ENCODE measurements around the gene TXNDC5. TPM values are rescaled to one million over a fixed set of nuclear protein-coding genes. Genes with fewer than 3 reads are reported as not detected.

Gene TXNDC5
- 10 to 100 TPM; 49.3 to 51.0 TPM for total RNA-seq

GRCh38 chr6:7910654-7911344, at the start of gene TXNDC5:
Gene TXNDC5, minus strand, starts transcription at chr6:7910788. Its CDS starts 12 bp downstream, at chr6:7910776.
- H3K9me3 Mint-ChIP-seq = no peaks in the 10 kb centered on the region
- no peak for TF ChIP-seq CTCF (IDR thresholded peaks at IDR 0.05)
- peaks cover 14% of the 10 kb centered on the region for H3K4me1 Mint-ChIP-seq (ENCODE audit: low read depth)
- peak within 1 kb of the TSS; percentile 89 for H3K4me3 Mint-ChIP-seq
- intact Hi-C loops (cut with micrococcal nuclease) = no loop called here
- CTCF ChIA-PET = no interaction called here
- H3K36me3 Mint-ChIP-seq (ENCODE audit: low read depth) = peaks cover 8% of the 10 kb centered on the region
- H3K27ac Mint-ChIP-seq = peak within 1 kb of the TSS; percentile 60
- POLR2A ChIA-PET = interaction anchor here (2.5 kb wide), 1 partner anchor 153 kb away, joined by 8 read pairs; no protein-coding TSS in a partner anchor
- ATAC-seq (peak; percentile 83), DNase-seq (peak; percentile 64)
- H3K27me3 Mint-ChIP-seq = peaks cover 1% of the 10 kb centered on the region

GRCh38 chr6:7960141-7960540, 49.6 kb upstream of the TXNDC5 start:
- ATAC-seq (no peak), DNase-seq (no peak)
- POLR2A ChIA-PET = no interaction called here
- peaks cover 12% of the 10 kb centered on the region for H3K27me3 Mint-ChIP-seq
- no peak overlapping the region for H3K27ac Mint-ChIP-seq
- no peaks in the 10 kb centered on the region for H3K36me3 Mint-ChIP-seq (ENCODE audit: low read depth)
- no peak overlapping the region for H3K4me3 Mint-ChIP-seq
- TF ChIP-seq CTCF (IDR thresholded peaks at IDR 0.05) = no peak
- CTCF ChIA-PET = no interaction called here
- peaks cover 10% of the 10 kb centered on the region for H3K4me1 Mint-ChIP-seq (ENCODE audit: low read depth)
- peaks cover 6% of the 10 kb centered on the region for H3K9me3 Mint-ChIP-seq
- intact Hi-C loops (cut with micrococcal nuclease) = no loop called here

- Mint-ChIP-seq H3K27me3 (peaks cover 12% of the 10 kb centered on the region), H3K9me3 (peaks cover 4% of the 10 kb centered on the region), H3K36me3 (ENCODE audit: low read depth) (no peaks in the 10 kb centered on the region), H3K27ac (no peak overlapping the region), H3K4me1 (ENCODE audit: low read depth) (peaks cover 10% of the 10 kb centered on the region), H3K4me3 (no peak overlapping the region)
- DNase-seq (no peak), ATAC-seq (no peak)
- TF ChIP-seq CTCF (IDR thresholded peaks at IDR 0.05) = no peak
- intact Hi-C loops (cut with micrococcal nuclease) = no loop called here
- CTCF ChIA-PET = no interaction called here
- POLR2A ChIA-PET = no interaction called here
Measured at GRCh38 chr6:7959453-7959852, 48.9 kb upstream of the TXNDC5 start.

GRCh38 chr6:7958464-7958863, 47.9 kb upstream of the TXNDC5 start:
- no peak for DNase-seq
- Mint-ChIP-seq H3K9me3 (peaks cover 4% of the 10 kb centered on the region), H3K27me3 (peaks cover 12% of the 10 kb centered on the region), H3K36me3 (ENCODE audit: low read depth) (no peaks in the 10 kb centered on the region), H3K27ac (no peak overlapping the region), H3K4me1 (ENCODE audit: low read depth) (peaks cover 8% of the 10 kb centered on the region), H3K4me3 (no peak overlapping the region)
- CTCF ChIA-PET = no interaction called here
- intact Hi-C loops (cut with micrococcal nuclease) = no loop called here
- ATAC-seq = no peak
- TF ChIP-seq CTCF (IDR thresholded peaks at IDR 0.05) = no peak
- POLR2A ChIA-PET = no interaction called here

GRCh38 chr6:7956257-7956656, 45.7 kb upstream of the TXNDC5 start:
- POLR2A ChIA-PET = no interaction called here
- CTCF ChIA-PET = no interaction called here
- intact Hi-C loops (cut with micrococcal nuclease) = no loop called here
- ATAC-seq (no peak), DNase-seq (no peak)
- Mint-ChIP-seq H3K9me3 (no peaks in the 10 kb centered on the region), H3K27ac (no peak overlapping the region), H3K4me3 (no peak overlapping the region), H3K36me3 (ENCODE audit: low read depth) (no peaks in the 10 kb centered on the region), H3K4me1 (ENCODE audit: low read depth) (no peaks in the 10 kb centered on the region), H3K27me3 (peaks cover 15% of the 10 kb centered on the region)
- TF ChIP-seq CTCF (IDR thresholded peaks at IDR 0.05) = no peak

All from activated CD8-positive, alpha-beta T cell treated with anti-CD3 and anti-CD28 coated beads for 36 hours (primary cell).